ENCODE results near the gene MSANTD4.
"Not testable (repeated sequence)": the region's sequence is repeated elsewhere in the genome, so short reads cannot be mapped to it uniquely, and the experiment has no call there.

MSANTD4 gene

GRCh38 chr11:106014620-106015019 is 7.4 kb downstream of the MSANTD4 start:
- DNase-seq, result no peak

DNA sequence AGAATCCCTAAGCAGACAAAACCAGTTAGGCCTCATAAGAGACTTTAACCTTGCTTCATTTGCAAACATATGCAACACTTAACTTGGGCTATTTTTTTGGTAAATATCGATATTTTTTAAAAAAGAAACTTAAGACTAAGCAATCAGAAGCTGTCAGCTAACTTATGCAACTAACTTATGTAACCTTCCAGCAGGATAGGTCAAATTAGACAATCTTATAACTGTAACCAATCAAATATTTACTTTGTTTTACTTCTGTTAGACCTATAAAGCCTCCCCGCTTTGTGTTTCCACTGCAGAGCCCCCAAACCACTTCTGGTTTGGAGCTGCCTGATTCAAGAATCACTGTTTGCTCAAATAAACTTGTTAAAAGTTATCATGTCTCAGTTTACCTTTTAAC is 8.0 kb downstream of the MSANTD4 start:
- DNase-seq, result no peak

DNA sequence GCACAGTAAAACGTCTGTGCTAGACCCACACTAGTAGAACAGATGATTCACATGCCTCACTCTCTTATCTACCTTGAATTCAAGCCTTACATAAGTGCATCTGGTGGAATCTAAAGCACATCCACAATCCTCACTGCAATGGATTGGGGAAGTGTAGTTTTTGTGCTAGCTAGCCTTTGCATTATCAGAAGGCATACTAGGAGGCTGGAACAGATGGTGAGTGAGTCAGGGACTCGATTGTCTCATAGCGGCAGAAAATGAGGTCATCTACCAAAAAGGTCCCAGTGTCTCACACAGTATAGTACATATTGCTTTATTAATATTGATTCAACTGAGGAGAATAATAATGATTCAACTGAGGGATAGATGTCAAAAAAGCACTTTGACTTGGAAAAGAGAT is 9.3 kb downstream of the MSANTD4 start:
- DNase-seq, result no peak

GRCh38 chr11:106011481-106011880 is 10.6 kb downstream of the MSANTD4 start:
- no peak for DNase-seq

- not testable (repeated sequence) for DNase-seq
Observed at GRCh38 chr11:106003094-106003493, 18.9 kb downstream of the MSANTD4 start.

- DNase-seq, result no peak
Observed at GRCh38 chr11:106001304-106002012, 20.6 kb downstream of the MSANTD4 start.

- no peak for DNase-seq
Observed at GRCh38 chr11:105991888-105992287, 30.2 kb downstream of the MSANTD4 start.

DNA sequence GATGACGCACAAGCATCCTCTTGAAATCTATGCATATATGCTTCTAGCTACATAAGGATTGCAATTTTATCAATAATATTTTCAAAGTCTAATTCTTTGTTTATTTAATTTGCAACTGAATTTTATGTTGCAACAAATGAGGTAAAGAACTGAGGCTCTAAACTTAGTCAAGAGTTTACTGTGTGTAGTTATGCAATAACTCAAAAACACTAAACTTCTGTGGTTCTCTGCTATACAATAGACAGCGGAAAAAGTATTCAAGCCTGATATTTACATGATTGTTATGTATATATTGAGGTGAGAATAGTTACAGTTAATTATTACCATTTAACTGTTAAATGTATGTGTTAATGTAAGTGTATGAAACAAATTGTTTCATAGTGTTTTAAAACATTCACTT is 32.9 kb downstream of the MSANTD4 start:
- DNase-seq, result no peak

GRCh38 chr11:105988197-105988596 is 33.8 kb downstream of the MSANTD4 start:
- DNase-seq, result no peak

GRCh38 chr11:105986554-105986953 is 35.5 kb downstream of the MSANTD4 start:
- no peak for DNase-seq

DNA sequence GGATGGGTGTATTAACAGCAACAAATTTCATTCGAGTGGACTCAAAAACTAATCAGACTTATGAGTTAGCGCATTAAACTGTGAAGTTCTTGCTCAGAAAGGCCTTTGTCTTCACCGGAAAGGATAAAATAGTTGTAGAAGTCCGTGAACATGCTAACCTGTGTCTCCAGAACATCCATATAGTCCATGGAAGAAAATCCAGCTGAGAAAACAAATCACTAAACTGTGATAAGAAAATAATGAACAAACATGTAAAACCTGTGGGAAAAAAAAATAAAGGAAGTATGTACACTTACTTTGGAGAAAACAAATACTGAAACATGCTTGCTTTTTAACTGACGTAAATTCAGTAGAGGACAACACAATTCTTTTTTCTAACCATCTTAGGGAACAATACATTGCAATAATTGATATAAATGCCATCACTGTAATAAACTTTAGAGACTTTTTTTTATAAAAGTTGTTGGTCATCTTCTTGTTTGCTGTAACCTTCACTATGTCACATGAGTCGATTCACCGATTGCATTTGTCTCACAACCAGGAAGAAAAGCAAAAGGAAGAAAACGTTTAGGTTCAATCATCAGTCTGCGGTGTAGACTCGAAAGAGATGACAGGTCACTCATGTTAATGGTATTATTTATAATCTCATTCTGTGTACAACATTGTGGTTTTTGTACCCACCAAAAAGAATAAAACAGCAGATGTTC is 41.9 kb downstream of the MSANTD4 start:
- no peak for DNase-seq

- no peak for DNase-seq
Observed at GRCh38 chr11:105975128-105975527, 46.9 kb downstream of the MSANTD4 start.

GRCh38 chr11:105969756-105970155 is 52.3 kb downstream of the MSANTD4 start:
- DNase-seq, result no peak

- DNase-seq, result no peak
Observed at GRCh38 chr11:105968021-105968697, 53.9 kb downstream of the MSANTD4 start.

GRCh38 chr11:105960252-105961245 is 61.5 kb downstream of the MSANTD4 start:
- DNase-seq, result no peak
